HEK293T (cell line): ENCODE data around the gene C8A.

ENCODE experiments used
- BHLHE40 ChIP-seq: fragments of 450-650 bp; IDR thresholded peaks from 2 replicates; pipeline ENCODE4 v1.6.1; 2016; ENCODE audit warnings: mild to moderate bottlenecking, moderate library complexity, borderline replicate concordance
- ELF4 ChIP-seq: fragments of 450-650 bp; IDR thresholded peaks from 2 replicates; pipeline ENCODE4 v1.6.1; 2017; ENCODE audit warnings: antibody characterized with exemption
- FOXA1 ChIP-seq: fragments of 450-650 bp; IDR thresholded peaks from 2 replicates; pipeline ENCODE4 v1.6.1; 2016; ENCODE audit warnings: mild to moderate bottlenecking
- FOXK2 ChIP-seq: fragments of 450-650 bp; IDR thresholded peaks from 2 replicates; pipeline ENCODE4 v1.6.1; 2016; ENCODE audit warnings: mild to moderate bottlenecking
- FOXM1 ChIP-seq: fragments of 450-650 bp; IDR thresholded peaks from 2 replicates; pipeline ENCODE4 v1.6.1; 2017; ENCODE audit warnings: mild to moderate bottlenecking, borderline replicate concordance
- HDGF ChIP-seq: fragments of 450-650 bp; IDR thresholded peaks from 2 replicates; pipeline ENCODE4 v1.6.1; 2017; ENCODE audit warnings: antibody characterized with exemption, borderline replicate concordance
- SP1 ChIP-seq: fragments of 450-650 bp; IDR thresholded peaks from 2 replicates; pipeline ENCODE4 v1.6.1; 2017

DNA sequence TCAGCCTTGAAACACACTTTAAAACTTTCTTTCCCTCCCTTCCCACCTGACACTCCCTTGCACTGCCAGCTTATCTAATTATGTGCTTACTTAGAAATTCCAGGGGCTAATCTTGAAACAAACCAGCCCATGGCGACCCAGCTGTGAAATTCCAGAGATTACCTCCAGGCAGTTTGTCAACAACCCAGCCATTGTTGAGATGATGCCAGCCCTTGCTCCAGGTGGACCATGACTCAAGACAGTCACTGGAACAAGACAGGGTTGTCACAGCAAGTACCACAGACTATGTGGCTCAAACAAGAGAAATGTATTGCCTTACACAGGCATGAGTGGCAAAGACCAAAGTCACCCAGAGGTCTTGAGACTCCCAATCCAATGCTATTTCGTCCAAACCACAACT, 43.3 kb upstream of the C8A start:
- TF ChIP-seq SP1 (no peak), BHLHE40 (no peak), FOXK2 (no peak), FOXM1 (no peak), FOXA1 (no peak), HDGF (no peak), ELF4 (no peak)
